ENCODE data around the gene TRANK1.
"Not testable (repeated sequence)": the region's sequence is repeated elsewhere in the genome, so short reads cannot be mapped to it uniquely, and the experiment has no call there.

GRCh38 chr3:36904065-36904464 lies 40.8 kb downstream of the TRANK1 start:
- TF ChIP-seq CTCF (conservative IDR thresholded peaks at IDR 0.05; ENCODE audit: low read depth in 2 of 2); POLR2AphosphoS5 (IDR thresholded peaks at IDR 0.05; ENCODE audit: low read depth): not testable (repeated sequence)
